Naive thymus-derived CD8-positive, alpha-beta T cell (primary cell): ENCODE data around the gene FURIN. TPM values are rescaled to one million over a fixed set of nuclear protein-coding genes. Genes with fewer than 3 reads are reported as not detected.
A peak's percentile ranks its signal among the peaks of the same experiment; 100 is the strongest.
"Not testable (repeated sequence)": the region's sequence is repeated elsewhere in the genome, so short reads cannot be mapped to it uniquely, and the experiment has no call there.

ENCODE experiments used
- ATAC-seq, 2 donors: fragments of 150-1000 bp; cut with Tn5 transposase in 1 of 2; sonication (Bioruptor Pico), chemical (Tn5 transposase) in 1 of 2; 1 replicate in 1 of 2; 2 replicates in 1 of 2; pipeline ENCODE4 v1.10.0; 2021; ENCODE audit warnings: mild to moderate bottlenecking in 2 of 2, moderate library complexity in 2 of 2
- POLR2A ChIA-PET: fragments of 350-600 bp; sonication (Branson Sonifier 250); formaldehyde crosslinking; loops from one replicate; lab custom pipeline; 2021; ENCODE audit warnings: antibody characterized with exemption; lab: Charles Lee
- DNase-seq, 10 donors: peaks; one replicate each; pipeline versions ENCODE4 v3.0.0 to v3.0.0-alpha.2; 2020 to 2022
- H3K27ac Mint-ChIP-seq, 10 donors: one replicate each; pipeline ENCODE4 v1.8.0; 2020 to 2022; ENCODE audit warnings: mild to moderate bottlenecking in 10 of 10, mixed read lengths in 10 of 10, moderate library complexity in 4 of 10, inconsistent platforms in 1 of 10
- H3K27me3 Mint-ChIP-seq, 5 donors: one replicate each; pipeline ENCODE4 v1.8.0; 2021 to 2022; ENCODE audit warnings: mixed read lengths in 5 of 5
- H3K36me3 Mint-ChIP-seq, 3 donors: one replicate each; pipeline ENCODE4 v1.8.0; 2020 to 2022; ENCODE audit warnings: mixed read lengths in 3 of 3, mild to moderate bottlenecking in 2 of 3, inconsistent platforms in 1 of 3
- H3K4me1 Mint-ChIP-seq, 4 donors: one replicate each; pipeline ENCODE4 v1.8.0; 2021 to 2022; ENCODE audit warnings: mixed read lengths in 4 of 4
- H3K4me3 Mint-ChIP-seq, 10 donors: one replicate each; pipeline ENCODE4 v1.8.0; 2020 to 2022; ENCODE audit warnings: mild to moderate bottlenecking in 10 of 10, mixed read lengths in 10 of 10, moderate library complexity in 6 of 10, inconsistent platforms in 1 of 10
- H3K9me3 Mint-ChIP-seq, 9 donors: one replicate each; pipeline ENCODE4 v1.8.0; 2020 to 2022; ENCODE audit warnings: mixed read lengths in 9 of 9, mild to moderate bottlenecking in 3 of 9, inconsistent platforms in 1 of 9, moderate library complexity in 1 of 9
- polyA plus RNA-seq, 3 donors: library from polyadenylated mRNA; unstranded; fragments of 300-500 nt; fragmentation: Illumina TruSeq; gene quantifications; one replicate each; pipeline ENCODE4 v1.2.3, GENCODE V29; 2021
- total RNA-seq, 8 experiments: library from RNA in 2 of 8; stranded (reverse) in 2 of 8; gene quantifications; one replicate each; pipeline ENCODE4 v1.2.3 and lab custom pipeline; 2021 to 2026

FURIN gene
- total and polyA plus RNA-seq, 5 experiments from 2014 or later: 2.7 to 45.1 (median 10.5) TPM

- Mint-ChIP-seq H3K4me3 (peak overlapping the region; percentile 73 to 92 (median 82)), H3K9me3 (no peaks in the 10 kb centered on the region), H3K27me3 (no peaks in the 10 kb centered on the region), H3K36me3 (peaks cover 0 to 14% (median 0%) of the 10 kb centered on the region in 3 donors), H3K4me1 (peaks cover 18 to 56% (median 40%) of the 10 kb centered on the region in 4 donors), H3K27ac (peak overlapping the region; percentile 72 to 91 (median 86))
- ATAC-seq: no peak
- no peak for DNase-seq
- POLR2A ChIA-PET: interaction anchor here (1.4 to 1.7 kb wide), 2 partner anchors 13 to 30 kb away, joined by 4 to 6 read pairs; partner anchors contain the start of gene MAN2A2
These were observed 4.2 kb downstream of the FURIN start for GRCh38 chr15:90872486-90873184.

- H3K27ac Mint-ChIP-seq: peak overlapping the region in 6 of 10 donors; percentile 15 to 91 (median 63)
- POLR2A ChIA-PET: interaction anchor here (1.2 to 1.7 kb wide), 3 partner anchors 12 to 35 kb away, joined by 4 to 6 read pairs (median 4); partner anchors contain the start of gene MAN2A2
- H3K27me3 Mint-ChIP-seq: no peaks in the 10 kb centered on the region
- peaks cover 14 to 52% (median 39%) of the 10 kb centered on the region in 4 donors for H3K4me1 Mint-ChIP-seq
- ATAC-seq (no peak), DNase-seq (no peak)
- H3K9me3 Mint-ChIP-seq: no peaks in the 10 kb centered on the region
- peak overlapping the region in 9 of 10 donors; percentile 1 to 92 (median 82) for H3K4me3 Mint-ChIP-seq
- H3K36me3 Mint-ChIP-seq: peaks cover 0 to 23% (median 3%) of the 10 kb centered on the region in 3 donors
These were observed 5.2 kb downstream of the FURIN start for GRCh38 chr15:90873488-90873997.

- H3K4me3 Mint-ChIP-seq: peak overlapping the region in 5 of 10 donors; percentile 1 to 92 (median 26)
- ATAC-seq (no peak), DNase-seq (no peak)
- peaks cover 0 to 29% (median 4%) of the 10 kb centered on the region in 3 donors for H3K36me3 Mint-ChIP-seq
- H3K27me3 Mint-ChIP-seq: no peaks in the 10 kb centered on the region
- POLR2A ChIA-PET: interaction anchor here (1.2 to 1.7 kb wide), 3 partner anchors 11 to 36 kb away, joined by 4 to 6 read pairs (median 4); partner anchors contain the start of gene MAN2A2
- H3K4me1 Mint-ChIP-seq: peaks cover 13 to 46% (median 36%) of the 10 kb centered on the region in 4 donors
- H3K27ac Mint-ChIP-seq: peak overlapping the region in 3 of 10 donors; percentile 19 to 66 (median 24)
- H3K9me3 Mint-ChIP-seq: no peaks in the 10 kb centered on the region
These were observed 5.7 kb downstream of the FURIN start for GRCh38 chr15:90873998-90874605.

GRCh38 chr15:90874986-90875385, 6.6 kb downstream of the FURIN start:
- H3K4me1 Mint-ChIP-seq: peaks cover 10 to 38% (median 27%) of the 10 kb centered on the region in 4 donors
- H3K4me3 Mint-ChIP-seq, H3K27me3 Mint-ChIP-seq, DNase-seq, ATAC-seq, POLR2A ChIA-PET, H3K9me3 Mint-ChIP-seq: not testable (repeated sequence)
- H3K36me3 Mint-ChIP-seq: peaks cover 0 to 36% (median 12%) of the 10 kb centered on the region in 3 donors
- H3K27ac Mint-ChIP-seq: peak overlapping the region in 3 of 10 donors; percentile 49 to 70 (median 57)

GRCh38 chr15:90875549-90875981, 7.2 kb downstream of the FURIN start:
- POLR2A ChIA-PET: interaction anchor here (1.0 kb wide), 1 partner anchor 218 kb away, joined by 4 read pairs; no protein-coding TSS in a partner anchor
- H3K4me1 Mint-ChIP-seq: peaks cover 6 to 32% (median 21%) of the 10 kb centered on the region in 4 donors
- DNase-seq (no peak), ATAC-seq (no peak)
- H3K27me3 Mint-ChIP-seq: no peaks in the 10 kb centered on the region
- H3K27ac Mint-ChIP-seq: peak overlapping the region in 2 of 10 donors; percentile 18 to 70
- H3K36me3 Mint-ChIP-seq: peaks cover 0 to 40% (median 12%) of the 10 kb centered on the region in 3 donors
- no peak overlapping the region for H3K4me3 Mint-ChIP-seq
- no peaks in the 10 kb centered on the region for H3K9me3 Mint-ChIP-seq

GRCh38 chr15:90876046-90876445, 7.7 kb downstream of the FURIN start:
- ATAC-seq (no peak), DNase-seq (no peak)
- Mint-ChIP-seq H3K4me1 (peaks cover 3 to 27% (median 17%) of the 10 kb centered on the region in 4 donors), H3K36me3 (peaks cover 0 to 43% (median 15%) of the 10 kb centered on the region in 3 donors), H3K27me3 (no peaks in the 10 kb centered on the region), H3K9me3 (no peaks in the 10 kb centered on the region), H3K27ac (peak overlapping the region in 1 of 10 donors; percentile 18), H3K4me3 (no peak overlapping the region)
- POLR2A ChIA-PET: interaction anchor here (1.0 kb wide), 1 partner anchor 218 kb away, joined by 4 read pairs; no protein-coding TSS in a partner anchor

- peaks cover 3 to 27% (median 17%) of the 10 kb centered on the region in 4 donors for H3K4me1 Mint-ChIP-seq
- peak overlapping the region in 3 of 10 donors; percentile 69 to 80 (median 77) for H3K27ac Mint-ChIP-seq
- DNase-seq (no peak), ATAC-seq (no peak)
- POLR2A ChIA-PET: no interaction called here
- H3K4me3 Mint-ChIP-seq: no peak overlapping the region
- H3K36me3 Mint-ChIP-seq: peaks cover 0 to 45% (median 15%) of the 10 kb centered on the region in 3 donors
- H3K27me3 Mint-ChIP-seq: no peaks in the 10 kb centered on the region
- H3K9me3 Mint-ChIP-seq: no peaks in the 10 kb centered on the region
These were observed 8.3 kb downstream of the FURIN start for GRCh38 chr15:90876512-90877170.

- Mint-ChIP-seq H3K27me3 (no peaks in the 10 kb centered on the region), H3K4me1 (peaks cover 2 to 26% (median 15%) of the 10 kb centered on the region in 4 donors), H3K27ac (peak overlapping the region in 3 of 10 donors; percentile 35 to 77 (median 61)), H3K36me3 (peaks cover 0 to 46% (median 15%) of the 10 kb centered on the region in 3 donors), H3K4me3 (no peak overlapping the region), H3K9me3 (no peaks in the 10 kb centered on the region)
- ATAC-seq (no peak), DNase-seq (no peak)
- POLR2A ChIA-PET: no interaction called here
These were observed 8.9 kb downstream of the FURIN start for GRCh38 chr15:90877315-90877714.

GRCh38 chr15:90877996-90878395, 9.6 kb downstream of the FURIN start:
- Mint-ChIP-seq H3K27ac (peak overlapping the region in 2 of 10 donors; percentile 49 to 57), H3K27me3 (no peaks in the 10 kb centered on the region), H3K36me3 (peaks cover 0 to 46% (median 15%) of the 10 kb centered on the region in 3 donors), H3K9me3 (no peaks in the 10 kb centered on the region), H3K4me3 (no peak overlapping the region), H3K4me1 (peaks cover 0 to 19% (median 9%) of the 10 kb centered on the region in 4 donors)
- POLR2A ChIA-PET: no interaction called here
- DNase-seq (no peak), ATAC-seq (no peak)

- Mint-ChIP-seq H3K9me3 (no peaks in the 10 kb centered on the region), H3K36me3 (peaks cover 0 to 46% (median 15%) of the 10 kb centered on the region in 3 donors), H3K4me3 (no peak overlapping the region), H3K4me1 (peaks cover 0 to 19% (median 6%) of the 10 kb centered on the region in 4 donors), H3K27ac (peak overlapping the region in 1 of 10 donors; percentile 4), H3K27me3 (no peaks in the 10 kb centered on the region)
- ATAC-seq: no peak
- DNase-seq: no peak
- POLR2A ChIA-PET: no interaction called here
These were observed 10.3 kb downstream of the FURIN start for GRCh38 chr15:90878660-90879059.

GRCh38 chr15:90879730-90880366, 11.5 kb downstream of the FURIN start:
- Mint-ChIP-seq H3K27me3 (peaks cover 0 to 2% (median 0%) of the 10 kb centered on the region in 5 donors), H3K9me3 (no peaks in the 10 kb centered on the region), H3K27ac (no peak overlapping the region), H3K4me1 (peaks cover under 1 to 11% (median 3%) of the 10 kb centered on the region in 4 donors), H3K4me3 (no peak overlapping the region), H3K36me3 (peaks cover 0 to 46% (median 15%) of the 10 kb centered on the region in 3 donors)
- ATAC-seq: no peak
- DNase-seq: no peak
- POLR2A ChIA-PET: interaction anchor here (0.6 kb wide), 1 partner anchor 314 kb away, joined by 3 read pairs; no protein-coding TSS in a partner anchor
